GM11168 (cell line): Measurements from ENCODE around the gene TESK2.
"Not testable (repeated sequence)": the region's sequence is repeated elsewhere in the genome, so short reads cannot be mapped to it uniquely, and the experiment has no call there.

Experiments used
- in situ Hi-C: fragments of 300-500 bp; cut with MboI; formaldehyde crosslinking; loops from one replicate; pipeline ENCODE4 v1.12.0; 2022; ENCODE audit warnings: low sequenced_read_pairs; ENCODE audit not compliant: unreplicated experiment

Gene TESK2

GRCh38 chr1:45478121-45478814 is 12.7 kb downstream of the TESK2 start:
- in situ Hi-C loops, result no loop called here

- in situ Hi-C loops, result no loop called here
Measured at GRCh38 chr1:45477646-45478045, 13.3 kb downstream of the TESK2 start.

- in situ Hi-C loops, result not testable (repeated sequence)
Measured at GRCh38 chr1:45474194-45474593, 16.8 kb downstream of the TESK2 start.

- in situ Hi-C loops, result no loop called here
Measured at GRCh38 chr1:45473302-45473701, 17.7 kb downstream of the TESK2 start.

GRCh38 chr1:45470306-45470798 is 20.6 kb downstream of the TESK2 start:
- in situ Hi-C loops, result no loop called here

GRCh38 chr1:45467353-45467752 is 23.6 kb downstream of the TESK2 start:
- in situ Hi-C loops, result not testable (repeated sequence)

- in situ Hi-C loops, result no loop called here
Measured at GRCh38 chr1:45465277-45465676, 25.7 kb downstream of the TESK2 start.

- in situ Hi-C loops, result no loop called here
Measured at GRCh38 chr1:45458894-45459293, 32.1 kb downstream of the TESK2 start.

- in situ Hi-C loops, result no loop called here
Measured at GRCh38 chr1:45456531-45456930, 34.4 kb downstream of the TESK2 start.

GRCh38 chr1:45455162-45455561 is 35.8 kb downstream of the TESK2 start:
- in situ Hi-C loops, result no loop called here

GRCh38 chr1:45454464-45454863 is 36.5 kb downstream of the TESK2 start:
- in situ Hi-C loops, result no loop called here

GRCh38 chr1:45452503-45452902 is 38.5 kb downstream of the TESK2 start:
- in situ Hi-C loops, result no loop called here

- in situ Hi-C loops, result no loop called here
Measured at GRCh38 chr1:45448357-45448756, 42.6 kb downstream of the TESK2 start.

GRCh38 chr1:45446950-45447672 is 43.9 kb downstream of the TESK2 start:
- in situ Hi-C loops, result no loop called here

GRCh38 chr1:45446530-45446929 is 44.4 kb downstream of the TESK2 start:
- in situ Hi-C loops, result no loop called here

- in situ Hi-C loops, result no loop called here
Measured at GRCh38 chr1:45444609-45445131, 46.3 kb downstream of the TESK2 start.

- in situ Hi-C loops, result no loop called here
Measured at GRCh38 chr1:45443580-45444446, 47.1 kb downstream of the TESK2 start.

- in situ Hi-C loops, result no loop called here
Measured at GRCh38 chr1:45442272-45442671, 48.7 kb downstream of the TESK2 start.

GRCh38 chr1:45437323-45437722 is 53.6 kb downstream of the TESK2 start:
- in situ Hi-C loops, result no loop called here

- in situ Hi-C loops, result no loop called here
Measured at GRCh38 chr1:45430490-45430889, 60.5 kb downstream of the TESK2 start.
